Measurements from ENCODE around the gene PRLH.

- TF ChIP-seq CTCF (IDR thresholded peaks at IDR 0.05) (no peak), RAD21 (conservative IDR thresholded peaks at IDR 0.05 in 1 of 2, IDR thresholded peaks at IDR 0.05 in 1 of 2) (no peak), ELK1 (IDR thresholded peaks at IDR 0.05; ENCODE audit: low read depth, low read length) (no peak), BCL3 (IDR thresholded peaks at IDR 0.05) (no peak), POLR2A (IDR thresholded peaks at IDR 0.05; ENCODE audit: low read length) (no peak), KDM1A (IDR thresholded peaks at IDR 0.05; ENCODE audit: low read depth) (no peak), JUN (IDR thresholded peaks at IDR 0.05) (no peak), POLR2AphosphoS2 (conservative IDR thresholded peaks at IDR 0.05; ENCODE audit: low read length) (no peak)
Measured at GRCh38 chr2:237592425-237592980, 26.1 kb downstream of the PRLH start.

All from A549 (cell line).